GM15510 (cell line): ENCODE results near the gene PDE7B.

Source experiments
- POLR2A ChIP-seq: IDR thresholded peaks from 3 replicates; pipeline ENCODE4 v1.6.1; 2011; ENCODE audit warnings: borderline replicate concordance; ENCODE audit not compliant: insufficient read length; ENCODE audit errors: extremely low read depth

Gene PDE7B

DNA sequence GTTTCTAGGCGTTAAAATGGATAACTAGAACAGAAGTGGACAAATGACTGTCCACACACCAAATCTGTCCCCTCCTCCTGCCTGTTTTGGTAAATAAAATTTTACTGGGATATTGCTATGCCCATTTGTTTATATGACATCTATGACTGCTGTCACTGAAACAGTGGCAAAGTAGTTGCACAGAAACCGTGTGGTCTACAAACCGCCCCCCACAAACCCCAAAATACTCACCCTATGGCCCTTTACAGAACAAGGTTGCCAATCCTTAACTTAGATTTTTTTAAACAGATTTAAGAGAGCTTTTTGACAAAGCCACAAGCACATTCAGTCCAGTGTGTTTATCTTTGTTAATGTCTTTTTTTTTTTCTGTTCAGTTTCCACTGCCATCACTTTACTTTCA lies 260.8 kb downstream of the PDE7B start:
- TF ChIP-seq POLR2A: no peak

DNA sequence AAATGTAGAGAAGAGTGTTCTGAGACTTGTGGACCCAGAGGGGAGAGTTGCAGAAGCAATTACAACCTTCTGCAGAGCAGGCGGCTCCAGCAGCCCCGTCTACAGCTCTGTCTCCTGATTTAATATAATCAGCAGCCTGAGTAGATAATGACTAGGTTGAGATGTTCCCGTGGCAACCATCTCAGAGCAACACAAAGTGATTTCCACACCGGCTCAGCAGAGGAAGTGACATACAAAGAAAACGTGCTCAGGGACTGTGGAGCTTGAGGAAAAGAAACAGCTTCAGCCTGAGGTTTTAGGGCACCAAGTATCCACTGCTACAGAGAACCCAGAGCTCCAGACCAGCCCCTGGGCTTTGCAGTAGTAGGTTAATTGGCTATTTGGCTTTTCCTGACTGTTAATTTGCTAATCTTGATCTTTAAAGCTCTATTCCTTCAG lies 262.3 kb downstream of the PDE7B start:
- TF ChIP-seq POLR2A: no peak

DNA sequence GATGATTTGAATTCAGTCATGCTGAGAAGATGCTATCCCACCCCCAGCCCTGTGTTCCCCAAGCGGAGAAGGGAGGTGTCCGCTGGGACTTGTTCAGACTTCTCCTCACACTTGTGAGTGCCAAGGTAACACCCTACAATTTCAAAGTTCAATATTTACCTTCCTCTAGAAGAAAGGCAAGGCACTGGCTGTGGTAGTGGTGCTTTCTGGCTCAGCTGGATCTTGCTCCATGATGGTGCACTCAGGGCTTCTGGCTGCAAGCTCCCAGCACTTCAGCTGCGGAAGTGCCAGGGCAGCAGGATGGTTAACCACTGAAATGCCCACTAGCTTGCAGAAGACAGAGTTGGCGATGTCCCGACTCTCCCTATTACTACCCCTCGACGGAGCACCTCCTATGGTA lies 263.2 kb downstream of the PDE7B start:
- TF ChIP-seq POLR2A: no peak

DNA sequence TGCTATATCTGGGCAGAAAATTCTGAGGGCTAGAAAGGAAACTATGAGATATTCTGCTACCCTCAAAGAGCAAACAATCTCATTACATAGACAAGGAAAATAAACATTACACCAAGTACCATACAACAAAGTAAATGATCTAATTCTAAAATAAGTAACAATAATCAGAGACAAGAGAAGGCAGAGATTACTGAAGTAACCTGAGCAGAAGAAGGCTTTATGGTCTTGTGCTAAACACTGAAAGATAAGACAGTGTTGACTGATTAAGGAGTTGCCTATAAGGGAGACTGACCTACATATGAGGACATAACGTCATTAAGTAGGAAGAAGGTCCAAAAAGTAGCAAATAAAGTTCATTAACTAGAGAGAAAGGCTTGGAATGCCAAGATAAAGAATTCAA lies 264.4 kb downstream of the PDE7B start:
- TF ChIP-seq POLR2A: no peak

DNA sequence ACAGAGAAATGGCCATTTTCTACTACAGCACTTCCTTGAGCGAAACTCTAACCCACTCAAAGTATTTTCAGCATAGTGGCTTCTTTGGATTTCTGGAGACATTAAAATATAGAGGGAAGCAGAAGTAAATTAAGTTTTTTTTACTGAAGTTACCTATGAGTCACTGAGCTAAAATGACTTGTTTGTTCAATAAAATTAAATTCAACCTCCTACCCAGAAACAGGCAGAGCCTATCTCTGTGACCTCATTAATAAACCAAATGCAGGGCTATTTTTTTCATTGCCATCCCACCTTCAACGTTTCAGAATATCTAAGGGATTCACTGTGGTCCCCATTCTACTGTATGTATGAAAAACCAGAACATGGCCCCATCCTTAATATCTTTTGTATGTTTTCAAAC lies 265.6 kb downstream of the PDE7B start:
- TF ChIP-seq POLR2A: no peak

DNA sequence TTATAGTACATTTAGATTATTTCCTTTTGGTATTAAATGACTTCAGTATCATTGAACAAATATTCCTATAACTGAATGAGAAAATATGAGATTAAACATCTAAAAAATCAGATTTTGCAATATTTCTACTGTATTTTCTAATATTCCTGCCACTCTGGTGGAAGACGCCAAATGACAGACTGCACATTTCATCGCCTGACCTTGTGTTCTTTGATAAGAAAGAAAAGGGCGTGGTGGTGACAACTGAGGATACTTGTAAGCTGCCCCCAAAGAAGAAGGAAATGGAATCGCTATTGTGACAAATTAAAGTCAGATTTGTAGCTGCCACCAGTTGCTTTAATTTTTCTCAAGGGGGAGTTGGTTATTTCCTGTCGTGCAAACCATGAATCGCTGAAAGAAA lies 267.3 kb downstream of the PDE7B start:
- TF ChIP-seq POLR2A: no peak

DNA sequence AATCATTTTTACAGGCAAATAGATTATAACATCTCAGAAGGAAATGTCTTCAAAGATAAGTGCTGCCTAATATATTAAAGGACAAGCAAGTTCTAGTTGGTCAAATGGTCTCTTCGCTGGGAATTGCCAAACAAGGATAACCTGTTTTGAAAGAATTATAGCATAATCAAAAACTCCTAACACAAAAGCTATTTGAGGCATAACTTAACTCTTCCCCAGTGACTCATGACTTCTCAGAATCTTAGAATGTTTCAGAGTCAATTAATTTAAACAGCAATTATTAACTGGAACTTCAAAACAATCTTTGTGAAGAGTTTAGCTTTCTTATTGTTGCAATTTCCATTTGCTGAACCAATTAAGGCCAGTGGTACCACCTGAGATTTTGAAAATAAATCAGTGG lies 272.0 kb downstream of the PDE7B start:
- TF ChIP-seq POLR2A: no peak

DNA sequence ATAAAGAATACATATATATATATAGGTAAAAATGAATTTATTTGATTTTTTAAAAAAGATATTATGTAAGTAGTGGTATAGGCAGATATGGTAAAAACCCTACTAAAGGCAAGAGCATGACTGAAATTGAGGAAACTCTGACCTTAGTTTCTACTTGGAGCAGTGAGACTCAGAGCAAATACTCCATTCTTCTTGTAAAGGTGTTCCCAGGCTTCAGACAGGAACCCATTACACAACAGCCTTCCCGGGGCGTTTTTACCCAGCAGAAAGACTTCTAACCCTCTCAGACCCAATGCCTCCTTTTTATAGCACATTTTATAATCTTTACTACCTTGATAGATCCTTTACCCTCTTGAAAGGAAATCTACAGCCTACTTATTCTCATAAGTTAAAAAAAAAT lies 274.1 kb downstream of the PDE7B start:
- TF ChIP-seq POLR2A: no peak

DNA sequence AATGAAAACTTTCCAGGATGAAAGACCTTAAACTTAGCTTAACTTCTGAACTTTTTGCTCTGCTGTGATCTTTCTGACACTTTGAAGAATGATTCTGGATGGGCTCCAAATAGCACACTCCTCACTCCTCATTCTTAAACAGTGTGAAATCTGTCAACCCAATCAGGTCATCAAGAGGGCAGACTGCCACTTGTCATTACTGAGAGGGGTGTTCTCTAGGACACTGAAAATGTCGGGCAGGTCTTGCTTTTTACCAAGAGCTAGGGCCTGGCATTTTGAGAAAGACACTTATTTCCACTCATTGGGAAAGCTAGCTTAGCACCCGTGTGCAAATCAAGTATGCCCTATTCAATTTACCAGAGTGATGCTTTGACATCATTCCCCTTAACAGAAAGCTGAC lies 276.4 kb downstream of the PDE7B start:
- no peak for TF ChIP-seq POLR2A

DNA sequence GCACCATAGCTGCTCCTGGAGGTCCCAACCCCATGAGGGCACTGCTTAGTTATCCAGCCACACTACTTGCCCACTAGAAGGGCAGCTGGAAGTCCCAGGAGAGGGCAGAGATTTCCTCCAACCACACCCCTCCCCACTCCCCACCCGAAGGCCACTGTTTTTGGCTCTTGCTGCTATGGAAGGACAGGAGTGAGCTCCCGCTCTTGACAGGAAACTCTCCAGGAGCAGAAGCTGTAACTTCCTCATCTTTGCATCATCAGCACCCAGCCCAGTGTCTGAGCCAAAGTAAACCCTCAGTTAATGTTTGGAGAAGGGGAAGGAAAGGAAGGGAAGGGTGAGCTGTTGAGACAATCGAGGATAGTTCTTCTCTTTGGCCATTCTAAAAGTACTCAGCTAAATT lies 277.9 kb downstream of the PDE7B start:
- no peak for TF ChIP-seq POLR2A

DNA sequence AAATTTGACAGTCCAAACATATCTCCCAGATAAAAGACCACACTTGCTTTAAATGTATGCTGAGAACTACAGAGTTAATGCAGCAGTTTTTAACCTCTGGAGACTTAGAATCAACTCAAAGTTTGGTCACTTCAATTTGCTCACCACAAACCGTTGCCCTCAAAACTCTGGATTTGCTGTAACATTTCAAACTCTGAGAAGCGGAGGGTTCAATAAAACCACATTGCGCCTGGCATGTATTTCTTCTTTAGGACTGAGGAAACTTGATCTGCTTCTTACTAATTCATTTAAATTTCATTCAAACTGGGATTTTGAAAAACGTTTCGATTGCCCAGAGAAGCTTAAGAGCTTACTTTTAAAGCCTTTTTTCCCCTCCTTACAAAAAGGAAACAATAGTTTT lies 282.8 kb downstream of the PDE7B start:
- TF ChIP-seq POLR2A: no peak

DNA sequence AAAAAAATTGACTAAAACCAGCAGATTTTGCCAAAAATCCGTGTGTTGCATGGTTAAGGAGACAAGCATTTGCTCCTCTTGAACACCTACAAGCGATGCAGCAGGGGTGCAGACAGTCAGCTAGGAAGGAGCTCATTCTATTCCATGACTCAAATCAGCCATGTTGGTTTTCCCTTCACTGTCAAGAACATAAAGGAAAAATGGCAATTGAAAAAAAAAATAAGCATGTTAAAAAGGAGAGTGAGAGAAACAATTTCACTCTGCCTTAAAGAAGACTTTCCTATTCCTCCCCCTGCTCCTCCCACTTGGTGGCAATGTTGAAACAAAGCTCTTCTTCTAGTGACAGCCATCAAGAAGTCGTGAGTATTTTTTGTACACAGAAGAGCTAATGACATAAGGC lies 283.2 kb downstream of the PDE7B start:
- TF ChIP-seq POLR2A: no peak

DNA sequence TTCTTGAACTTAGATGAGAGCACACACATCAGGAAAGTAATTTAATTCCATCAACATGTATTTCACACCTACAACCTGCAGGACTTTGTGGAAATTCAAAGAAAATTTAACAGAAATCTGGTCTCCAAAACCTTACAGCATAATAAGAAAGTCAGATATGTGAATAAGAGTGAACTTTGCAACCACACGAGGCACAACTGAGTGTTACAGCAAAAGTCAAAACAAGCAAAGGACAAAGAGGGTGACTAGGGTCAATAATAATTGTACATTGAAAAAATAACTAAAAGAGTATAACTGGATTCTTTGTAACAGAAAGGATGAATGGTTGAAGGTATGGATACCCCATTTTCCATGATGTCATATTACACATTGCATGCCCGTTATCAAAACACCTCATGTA lies 284.8 kb downstream of the PDE7B start:
- TF ChIP-seq POLR2A: no peak

DNA sequence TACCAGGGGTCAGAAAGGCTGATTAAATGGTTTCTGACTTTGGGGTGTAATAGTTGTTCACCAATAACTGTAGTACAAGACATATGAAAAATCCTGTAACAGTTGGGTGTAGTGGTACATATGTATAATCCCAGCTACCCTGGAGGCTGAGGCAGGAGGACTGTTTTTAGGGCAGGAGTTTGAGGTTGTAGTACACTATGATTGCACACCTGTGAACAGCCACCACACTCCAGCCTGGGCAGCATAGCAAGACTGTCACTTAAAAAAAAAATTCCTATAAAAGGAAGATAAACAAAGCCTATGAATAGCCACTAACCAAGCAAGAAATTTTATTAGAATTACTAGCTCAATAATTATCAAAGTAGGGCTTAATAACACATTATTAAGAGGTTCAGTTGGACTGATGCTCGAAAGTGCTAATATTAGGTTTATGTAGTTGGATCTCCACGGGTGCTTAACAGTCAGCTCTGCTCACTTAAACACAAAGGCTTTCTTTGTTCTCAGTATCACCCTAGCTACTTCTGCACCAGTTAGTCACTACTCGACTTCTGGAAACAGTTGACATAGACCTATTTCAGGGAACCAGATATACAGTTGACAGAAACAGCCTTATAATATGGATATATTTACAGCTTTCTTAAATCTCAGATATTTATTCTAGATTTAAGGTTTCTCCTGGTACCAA lies 285.6 kb downstream of the PDE7B start:
- no peak for TF ChIP-seq POLR2A

DNA sequence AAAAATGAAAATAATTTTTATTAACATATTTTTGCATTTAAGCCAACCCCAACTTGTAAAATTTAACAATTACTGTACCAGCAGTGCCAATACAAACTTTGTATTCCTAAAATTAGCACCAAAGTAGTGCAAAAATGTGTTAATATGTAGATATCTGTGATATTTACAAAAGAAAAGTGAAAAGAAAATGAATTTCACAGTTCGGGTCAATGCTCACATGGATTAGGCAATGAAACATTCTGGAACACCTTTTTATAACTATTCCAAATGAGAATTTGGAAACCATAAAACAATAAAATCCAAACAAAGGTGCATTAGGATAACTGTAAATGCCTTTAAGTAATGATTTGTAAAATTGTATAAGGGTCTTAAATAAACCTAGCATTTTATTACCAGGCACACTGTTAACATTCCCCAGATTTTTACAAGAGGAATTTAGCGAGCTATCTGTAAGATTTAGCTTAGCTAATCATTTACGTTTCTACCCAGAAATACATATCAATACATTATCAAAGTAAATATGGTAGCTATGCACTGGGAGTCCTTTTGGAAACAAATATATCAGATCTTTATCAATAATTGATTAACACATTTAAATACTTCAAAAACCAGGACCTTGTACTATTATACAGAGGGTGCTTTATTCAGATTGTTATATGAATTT lies 286.4 kb downstream of the PDE7B start:
- no peak for TF ChIP-seq POLR2A

DNA sequence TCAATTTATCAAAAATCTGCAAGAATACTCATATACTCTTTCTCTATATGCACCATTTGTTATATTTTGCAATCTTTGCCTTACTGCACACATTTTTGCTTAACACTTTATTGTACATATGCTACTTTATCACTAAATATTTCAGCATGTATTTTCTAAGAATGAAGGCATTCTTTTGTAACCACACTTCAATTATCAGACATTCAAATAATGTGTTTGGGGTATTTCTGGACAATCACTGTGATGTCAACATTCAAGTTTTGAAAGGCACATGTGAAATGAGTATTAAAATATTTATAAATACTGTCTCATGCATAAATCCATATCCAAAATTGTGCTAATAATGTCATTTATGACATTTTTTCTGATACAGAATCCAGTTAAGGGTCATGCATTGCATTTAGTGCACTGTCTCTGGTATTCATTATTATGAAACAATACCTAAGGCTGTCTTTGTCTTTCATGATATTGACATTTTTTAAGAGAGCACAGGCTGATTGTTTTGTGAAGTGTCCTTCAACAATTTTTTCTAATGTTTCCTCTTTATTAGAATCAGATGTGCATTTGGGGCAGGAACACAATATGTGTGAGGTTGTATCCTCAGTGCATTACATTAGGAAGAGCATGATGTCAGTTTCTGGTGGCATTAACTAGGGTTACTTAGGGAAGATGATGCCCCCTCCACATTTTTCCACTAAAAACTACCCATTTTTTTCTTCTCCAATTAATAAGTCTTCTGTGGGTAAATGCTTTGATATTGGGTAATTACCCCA lies 292.9 kb downstream of the PDE7B start:
- TF ChIP-seq POLR2A: no peak

DNA sequence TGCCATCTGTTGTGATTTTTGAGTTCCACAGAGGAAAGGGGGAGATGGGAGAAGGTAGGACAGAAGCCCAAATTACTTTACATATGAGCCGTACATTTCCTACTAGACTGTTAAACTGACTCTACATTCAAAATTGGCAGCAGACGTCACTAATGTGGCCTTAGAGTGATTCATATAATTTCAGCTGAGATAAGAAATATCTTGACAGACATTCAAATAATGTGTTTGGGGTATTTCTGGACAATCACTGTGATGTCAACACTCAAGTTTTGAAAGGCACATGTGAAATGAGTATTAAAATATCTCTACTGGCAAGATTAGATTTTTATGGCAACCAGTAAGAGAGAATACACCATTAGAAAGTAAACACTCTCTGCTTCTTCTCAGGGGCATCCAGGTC lies 294.6 kb downstream of the PDE7B start:
- no peak for TF ChIP-seq POLR2A

DNA sequence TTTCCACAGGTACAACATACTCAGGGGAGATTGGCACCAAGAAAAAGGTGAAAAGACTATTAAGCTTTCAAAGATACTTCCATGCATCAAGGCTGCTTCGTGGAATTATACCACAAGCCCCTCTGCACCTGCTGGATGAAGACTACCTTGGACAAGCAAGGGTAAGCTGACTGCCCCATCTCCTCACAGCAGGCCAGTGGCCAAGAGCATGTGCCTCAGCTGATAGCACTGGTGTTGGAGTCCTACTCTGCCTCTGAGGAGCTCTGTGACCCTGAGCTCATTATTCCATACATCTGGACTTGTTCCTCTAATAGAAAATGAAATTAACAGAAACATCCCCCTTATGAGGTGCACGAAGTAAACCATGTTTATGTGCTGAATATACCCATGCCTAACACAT lies 295.8 kb downstream of the PDE7B start:
- TF ChIP-seq POLR2A: no peak
